ENCODE measurements around the gene ID2.

ID2 gene

GRCh38 chr2:8729939-8730338 is 48.1 kb downstream of the ID2 start:
- DNase-seq (ENCODE audit: low read depth in 2 of 2) = no peak

GRCh38 chr2:8732601-8733000 is 50.7 kb downstream of the ID2 start:
- DNase-seq (ENCODE audit: low read depth in 2 of 2) = no peak

Data from stimulated activated CD4-positive, alpha-beta T cell treated with anti-CD3 and anti-CD28 coated beads, Interleukin-12 subunit alpha, Interleukin-12 subunit beta, amount 100 ng/mL, for 24 hours (primary cell).